ENCODE data around the gene VARS1.
"Not testable (repeated sequence)": the region's sequence is repeated elsewhere in the genome, so short reads cannot be mapped to it uniquely, and the experiment has no call there.

Gene VARS1

DNA sequence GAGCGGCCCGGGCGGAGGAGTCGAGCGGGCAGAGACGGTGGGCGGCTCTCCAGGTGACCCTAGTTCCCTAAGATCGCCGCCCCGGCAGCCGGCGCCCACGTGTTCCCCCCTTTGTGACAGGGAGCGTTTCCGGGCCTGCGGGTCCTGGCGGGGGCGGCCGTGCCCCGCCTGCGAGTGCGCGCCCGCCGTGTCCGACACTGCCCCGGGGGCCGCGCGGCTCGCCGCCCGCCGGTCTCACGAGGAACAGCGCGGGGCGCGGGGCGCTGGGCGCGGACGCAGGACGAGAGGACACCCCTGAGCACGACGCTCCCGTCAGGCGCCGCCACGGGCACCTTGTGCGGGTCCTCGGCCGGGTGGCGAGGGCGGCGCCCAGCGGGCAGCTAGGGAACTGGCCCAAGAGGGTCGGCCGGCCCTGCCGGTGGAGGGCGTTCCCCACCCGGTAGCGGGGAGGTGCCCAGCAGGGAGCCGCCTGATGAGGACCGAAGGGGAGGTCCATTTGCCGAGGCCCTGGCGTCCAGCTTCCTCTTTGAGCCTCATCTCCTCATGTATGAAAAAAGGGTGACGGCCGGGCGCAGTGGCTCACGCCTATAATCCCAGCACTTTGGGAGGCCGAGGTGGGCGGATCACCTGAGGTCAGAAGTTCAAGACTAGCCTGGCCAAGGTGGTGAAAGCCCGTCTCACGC is at the start of gene VARS1:
Gene VARS1 (minus strand): TSS at position 137 of the 683 bp plus-strand sequence. CDS start 535 bp downstream, outside the sequence.
- DNase-seq (ENCODE audit: low spot score), result peak; percentile 99

DNA sequence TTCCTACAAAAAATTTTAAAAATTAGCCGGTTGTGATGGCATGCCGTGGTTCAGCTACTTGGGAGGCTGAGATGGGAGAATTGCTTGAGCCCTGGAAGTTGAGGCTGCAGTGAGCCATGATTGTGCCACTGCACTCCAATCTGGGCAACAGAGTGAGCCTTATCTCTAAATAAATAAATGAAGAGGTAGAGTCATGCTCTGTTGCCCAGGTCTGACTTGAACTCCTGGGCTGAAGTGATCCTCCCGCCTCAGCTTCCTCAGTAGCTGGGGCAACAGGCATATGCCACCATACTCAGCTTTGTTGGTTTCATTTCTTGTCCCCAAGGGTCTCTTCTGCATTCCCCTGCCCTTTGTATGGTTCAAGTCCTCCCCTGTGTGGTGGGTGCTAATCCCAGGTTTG is 49.0 kb upstream of the VARS1 start:
- DNase-seq (ENCODE audit: low spot score), result no peak

DNA sequence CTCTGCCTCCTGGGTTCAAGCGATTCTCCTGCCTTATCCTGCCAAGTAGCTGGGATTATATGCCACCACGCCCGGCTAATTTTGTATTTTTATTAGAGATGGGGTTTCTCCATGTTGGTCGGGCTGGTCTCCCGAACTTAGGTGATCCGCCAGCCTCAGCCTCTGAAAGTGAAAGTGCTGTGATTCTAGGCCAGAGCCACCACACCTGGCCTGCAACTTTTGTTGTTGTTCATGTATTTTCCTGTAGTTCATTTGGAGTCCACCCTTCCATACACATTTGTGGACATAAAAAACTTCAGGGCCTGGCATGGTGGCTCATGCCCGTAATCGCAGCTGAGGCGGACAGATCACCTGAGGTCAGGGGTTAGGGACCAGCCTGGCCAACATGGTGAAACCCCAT is 46.5 kb upstream of the VARS1 start:
- no peak for DNase-seq (ENCODE audit: low spot score)

DNA sequence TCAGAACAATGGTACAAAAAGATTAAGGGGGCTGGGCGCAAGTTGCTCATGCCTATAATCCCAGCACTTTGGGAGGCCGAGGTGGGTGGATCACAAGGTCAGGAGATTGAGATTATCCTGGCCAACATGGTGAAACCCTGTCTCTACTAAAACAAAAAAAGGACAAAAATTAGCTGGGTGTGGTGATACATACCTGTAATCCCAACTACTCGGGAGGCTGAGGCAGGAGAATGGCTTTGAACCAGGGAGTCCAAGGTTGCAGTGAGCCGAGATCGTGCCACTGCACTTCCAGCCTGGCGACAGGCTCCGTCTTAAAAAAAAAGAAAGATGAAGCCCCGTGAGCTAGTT is 44.2 kb upstream of the VARS1 start:
- not testable (repeated sequence) for DNase-seq (ENCODE audit: low spot score)

DNA sequence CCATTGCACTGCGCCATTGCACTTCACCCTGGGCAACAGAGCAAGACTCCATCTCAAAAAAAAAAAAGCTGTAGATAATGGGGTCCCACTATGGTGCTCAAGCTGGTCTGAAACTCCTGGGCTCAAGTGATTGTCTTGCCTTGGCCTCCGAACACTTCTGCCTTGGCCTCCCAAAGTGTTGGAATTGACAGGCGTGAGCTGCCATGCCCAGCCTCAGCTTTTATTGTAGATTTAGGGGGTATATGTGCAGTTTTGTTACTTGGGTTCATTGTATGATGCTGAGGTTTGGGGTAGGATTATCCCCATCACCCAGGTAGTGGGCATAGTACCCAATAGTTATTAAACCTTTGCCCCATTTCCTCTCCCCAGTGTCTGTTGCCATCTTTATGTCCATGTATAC is 43.4 kb upstream of the VARS1 start:
- no peak for DNase-seq (ENCODE audit: low spot score)

DNA sequence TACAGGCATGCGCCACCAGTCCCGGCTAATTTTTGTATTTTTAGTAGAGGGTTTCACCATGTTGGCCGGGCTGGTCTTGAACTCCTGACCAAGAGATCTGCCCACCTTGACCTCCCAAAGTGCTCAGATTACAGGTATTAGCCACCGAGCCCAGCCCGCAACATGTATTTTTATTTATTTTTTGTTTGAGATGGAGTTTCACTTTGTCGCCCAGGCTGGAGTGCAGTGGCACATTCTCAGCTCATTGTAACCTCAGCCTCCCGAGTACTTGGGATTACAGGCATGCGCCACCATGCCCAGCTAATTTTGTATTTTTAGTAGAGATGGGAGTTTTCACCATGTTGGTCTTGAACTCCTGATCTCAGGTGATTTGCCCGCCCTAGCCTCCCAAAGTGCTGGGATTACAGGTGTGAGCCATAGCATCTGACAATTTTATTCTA is 42.6 kb upstream of the VARS1 start:
- DNase-seq (ENCODE audit: low spot score), result not testable (repeated sequence)

DNA sequence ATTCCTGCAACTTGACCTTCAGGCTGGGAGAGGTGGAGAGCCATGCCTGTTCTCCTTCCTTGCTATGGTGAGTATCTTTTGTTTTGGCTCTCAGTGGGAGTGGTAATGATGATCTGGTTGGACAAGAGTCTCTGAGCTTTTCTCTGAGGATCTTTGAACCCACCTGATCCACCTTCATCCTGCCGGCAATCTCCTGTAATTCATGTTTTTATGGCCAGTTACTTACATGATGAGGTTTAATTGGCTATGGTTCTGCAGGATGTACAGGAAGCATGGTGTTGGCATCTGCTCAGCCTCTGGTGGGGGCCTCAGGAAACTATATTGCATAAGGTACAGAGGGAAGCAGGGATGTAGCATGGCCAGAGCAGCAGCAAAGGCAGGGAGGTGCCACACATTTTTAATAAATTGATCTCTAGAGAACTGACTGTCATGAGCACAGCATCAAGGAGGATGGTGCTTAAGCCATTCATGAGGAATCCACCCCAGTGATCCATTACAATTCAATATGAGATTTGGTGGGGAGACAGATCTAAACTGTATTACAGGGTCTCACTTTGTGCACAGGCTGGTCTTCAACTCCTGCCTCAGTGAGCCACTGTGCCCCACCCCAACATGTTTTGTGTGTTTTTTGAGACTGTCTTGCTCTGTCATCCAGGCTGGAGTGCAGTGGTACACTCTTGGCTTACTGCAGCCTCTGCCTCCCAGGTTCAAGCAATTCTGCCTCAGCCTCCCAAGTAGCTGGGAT is 42.0 kb upstream of the VARS1 start:
- DNase-seq (ENCODE audit: low spot score), result no peak

DNA sequence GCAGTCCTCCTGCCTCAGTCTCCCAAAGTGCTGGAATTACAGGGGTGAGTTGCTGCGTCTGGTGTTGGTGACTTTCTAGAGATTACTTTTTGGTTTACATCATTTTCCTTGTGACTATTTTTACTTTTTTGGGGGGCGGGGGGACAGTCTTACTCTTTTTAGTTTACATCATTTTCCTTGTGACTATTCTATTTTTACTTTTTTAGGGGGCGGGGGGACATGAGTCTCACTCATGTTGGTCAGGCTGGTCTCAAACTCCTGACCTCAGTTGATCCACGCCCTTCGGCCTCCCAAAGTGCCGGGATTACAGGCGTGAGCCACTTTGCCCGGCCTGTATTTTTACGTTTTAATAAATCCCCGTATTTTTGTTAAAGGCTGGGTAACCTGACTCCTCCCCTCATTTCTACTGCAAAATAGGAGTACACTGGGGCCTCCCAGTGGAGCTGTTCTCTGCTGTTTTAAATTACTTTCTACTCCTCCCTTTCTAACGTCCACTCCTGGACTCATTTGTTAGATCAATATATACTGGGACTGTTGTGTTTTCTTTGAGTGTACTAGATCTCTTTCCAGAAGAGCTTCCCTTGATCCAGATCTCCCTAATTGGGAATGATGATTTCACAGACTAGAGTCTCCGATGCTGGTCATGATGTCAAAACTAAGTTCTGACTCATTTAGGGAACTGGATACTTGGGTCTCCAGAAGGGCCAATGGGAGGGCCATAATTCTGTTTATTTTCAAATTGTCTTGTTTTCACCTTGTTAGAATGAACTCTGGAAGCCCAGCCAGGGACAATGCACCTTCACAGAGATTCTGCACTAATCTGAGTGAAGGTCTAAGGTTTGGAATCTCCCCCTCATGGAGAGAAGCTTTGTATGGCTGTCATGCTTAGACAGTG is 41.2 kb upstream of the VARS1 start:
- no peak for DNase-seq (ENCODE audit: low spot score)

DNA sequence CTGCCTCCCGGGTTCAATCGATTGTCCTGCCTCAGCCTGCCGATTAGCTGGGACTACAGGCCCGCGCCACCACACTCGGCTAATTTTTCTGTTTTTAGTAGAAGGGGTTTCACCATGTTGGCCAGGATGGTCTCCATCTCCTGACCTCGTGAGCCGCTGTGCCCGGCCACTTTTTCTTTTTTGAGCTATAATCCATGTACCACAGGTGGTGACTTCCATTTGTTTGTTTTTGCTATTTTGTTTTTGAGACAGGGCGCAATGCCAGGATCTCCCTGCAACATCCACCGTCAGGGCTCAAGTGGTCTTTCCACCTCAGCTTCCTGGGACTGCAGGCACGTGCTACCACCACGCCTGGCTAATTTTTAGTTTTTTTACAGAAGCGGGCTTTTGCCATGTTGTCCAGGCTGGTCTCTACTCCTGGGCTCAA is 40.5 kb upstream of the VARS1 start:
- no peak for DNase-seq (ENCODE audit: low spot score)

DNA sequence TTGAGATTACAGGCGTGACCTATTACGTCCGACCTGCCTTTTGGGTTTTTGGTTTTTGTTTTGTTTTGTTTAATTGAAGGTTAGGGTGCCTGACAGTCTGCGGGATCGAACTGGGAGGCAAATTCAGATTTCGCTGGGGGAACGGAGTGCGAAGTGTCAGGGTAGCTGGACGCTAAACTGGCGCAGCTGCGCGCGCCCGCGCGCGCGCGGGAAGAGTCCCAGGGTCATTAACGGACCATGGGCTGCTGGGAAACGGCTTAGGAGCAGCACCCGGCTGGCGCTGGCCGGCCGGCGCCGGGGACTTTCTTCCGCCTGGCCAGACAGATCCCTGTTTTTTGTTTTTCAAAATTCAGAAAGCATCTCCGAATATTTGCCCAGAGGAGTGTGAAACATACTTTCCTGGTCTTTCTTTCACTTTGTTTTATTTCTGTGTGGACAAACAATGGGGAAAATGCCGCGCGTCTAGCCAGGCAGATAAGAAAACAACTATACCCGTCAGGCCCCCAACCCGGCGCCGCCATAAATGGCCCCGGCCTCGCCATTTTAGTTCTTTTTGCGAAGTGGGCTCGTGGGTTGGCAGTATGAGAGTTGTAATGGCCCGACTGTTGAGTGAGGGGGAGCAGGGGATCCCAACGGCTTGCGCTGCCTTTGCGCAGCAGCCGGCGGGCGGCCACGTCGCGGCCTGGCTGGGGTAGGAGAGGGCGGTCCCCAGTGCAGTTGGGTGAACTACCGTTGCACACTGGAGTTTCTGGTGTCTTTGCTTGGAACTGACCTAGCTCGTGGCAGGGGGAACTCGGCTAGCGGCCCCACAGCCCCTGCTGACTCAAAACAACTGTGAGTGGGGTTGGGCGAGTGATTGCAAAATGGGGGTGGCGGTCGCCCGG is 39.1 kb upstream of the VARS1 start:
- DNase-seq (ENCODE audit: low spot score), result peak; percentile 89

DNA sequence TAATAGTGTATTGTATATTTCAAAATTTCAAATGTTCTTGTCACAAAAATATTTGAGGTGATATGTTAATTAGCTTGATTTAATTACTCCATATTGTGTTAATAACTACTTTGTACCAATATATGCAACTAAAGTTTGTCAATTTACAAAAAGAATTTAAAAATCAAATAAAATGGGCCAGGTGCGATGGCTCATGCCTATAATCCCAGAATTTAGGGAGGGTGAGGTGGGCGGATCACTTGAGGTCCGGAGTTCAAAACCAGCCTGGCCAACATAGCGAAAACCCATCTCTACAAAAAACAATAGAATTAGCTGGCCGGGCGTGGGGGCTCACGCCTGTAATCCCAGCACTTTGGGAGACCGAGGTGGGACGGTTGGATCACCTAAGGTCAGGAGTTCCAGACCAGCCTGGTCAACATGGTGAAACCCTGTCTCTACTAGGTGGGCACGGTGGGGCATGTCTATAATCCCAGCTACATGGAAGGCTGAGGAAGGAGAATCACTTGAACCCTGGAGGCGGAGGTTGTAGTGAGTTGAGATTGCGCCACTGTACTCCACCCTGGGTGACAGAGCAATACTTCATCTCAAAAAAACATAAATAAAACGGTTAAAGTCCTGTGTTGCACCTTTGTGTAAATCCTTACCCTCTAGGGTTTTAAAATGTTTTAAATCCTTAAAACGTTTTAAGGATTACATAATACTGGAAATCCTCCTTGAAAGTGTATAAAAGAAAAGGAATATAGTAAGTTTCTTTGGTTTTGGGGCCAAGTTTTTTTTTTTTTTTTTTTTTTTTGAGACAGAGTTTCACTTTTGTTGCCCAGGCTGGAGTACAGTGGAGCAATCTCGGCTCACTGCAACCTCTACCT is 36.0 kb upstream of the VARS1 start:
- no peak for DNase-seq (ENCODE audit: low spot score)

DNA sequence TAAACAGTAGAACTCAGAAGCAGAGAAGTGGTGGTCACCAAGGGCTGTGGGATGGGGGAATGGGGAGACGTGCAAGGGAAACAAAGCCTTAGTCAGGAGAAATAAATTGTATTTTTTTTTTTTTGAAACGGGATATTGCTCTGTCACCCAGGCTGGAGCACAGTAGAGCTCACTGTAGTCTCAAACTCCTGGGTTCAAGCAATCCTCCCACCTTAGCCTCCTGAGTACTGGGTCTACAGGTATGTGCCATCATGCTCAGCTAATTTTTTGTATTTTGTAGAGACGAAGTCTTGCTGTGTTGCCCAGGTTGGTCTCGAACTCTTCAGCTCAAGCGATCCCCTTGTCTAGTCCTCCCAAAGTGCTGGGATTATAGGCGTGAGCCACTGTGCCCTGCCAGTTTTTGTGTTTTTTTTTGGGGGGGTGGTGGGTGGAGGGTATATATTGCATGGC is 35.4 kb upstream of the VARS1 start:
- no peak for DNase-seq (ENCODE audit: low spot score)

DNA sequence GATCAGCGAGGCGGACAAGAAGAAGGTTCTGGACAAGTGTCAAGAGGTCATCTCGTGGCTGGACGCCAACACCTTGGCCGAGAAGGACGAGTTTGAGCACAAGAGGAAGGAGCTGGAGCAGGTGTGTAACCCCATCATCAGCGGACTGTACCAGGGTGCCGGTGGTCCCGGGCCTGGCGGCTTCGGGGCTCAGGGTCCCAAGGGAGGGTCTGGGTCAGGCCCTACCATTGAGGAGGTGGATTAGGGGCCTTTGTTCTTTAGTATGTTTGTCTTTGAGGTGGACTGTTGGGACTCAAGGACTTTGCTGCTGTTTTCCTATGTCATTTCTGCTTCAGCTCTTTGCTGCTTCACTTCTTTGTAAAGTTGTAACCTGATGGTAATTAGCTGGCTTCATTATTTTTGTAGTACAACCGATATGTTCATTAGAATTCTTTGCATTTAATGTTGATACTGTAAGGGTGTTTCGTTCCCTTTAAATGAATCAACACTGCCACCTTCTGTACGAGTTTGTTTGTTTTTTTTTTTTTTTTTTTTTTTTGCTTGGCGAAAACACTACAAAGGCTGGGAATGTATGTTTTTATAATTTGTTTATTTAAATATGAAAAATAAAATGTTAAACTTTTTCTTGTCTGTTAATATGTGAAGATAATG is 34.2 kb upstream of the VARS1 start:
- no peak for DNase-seq (ENCODE audit: low spot score)

DNA sequence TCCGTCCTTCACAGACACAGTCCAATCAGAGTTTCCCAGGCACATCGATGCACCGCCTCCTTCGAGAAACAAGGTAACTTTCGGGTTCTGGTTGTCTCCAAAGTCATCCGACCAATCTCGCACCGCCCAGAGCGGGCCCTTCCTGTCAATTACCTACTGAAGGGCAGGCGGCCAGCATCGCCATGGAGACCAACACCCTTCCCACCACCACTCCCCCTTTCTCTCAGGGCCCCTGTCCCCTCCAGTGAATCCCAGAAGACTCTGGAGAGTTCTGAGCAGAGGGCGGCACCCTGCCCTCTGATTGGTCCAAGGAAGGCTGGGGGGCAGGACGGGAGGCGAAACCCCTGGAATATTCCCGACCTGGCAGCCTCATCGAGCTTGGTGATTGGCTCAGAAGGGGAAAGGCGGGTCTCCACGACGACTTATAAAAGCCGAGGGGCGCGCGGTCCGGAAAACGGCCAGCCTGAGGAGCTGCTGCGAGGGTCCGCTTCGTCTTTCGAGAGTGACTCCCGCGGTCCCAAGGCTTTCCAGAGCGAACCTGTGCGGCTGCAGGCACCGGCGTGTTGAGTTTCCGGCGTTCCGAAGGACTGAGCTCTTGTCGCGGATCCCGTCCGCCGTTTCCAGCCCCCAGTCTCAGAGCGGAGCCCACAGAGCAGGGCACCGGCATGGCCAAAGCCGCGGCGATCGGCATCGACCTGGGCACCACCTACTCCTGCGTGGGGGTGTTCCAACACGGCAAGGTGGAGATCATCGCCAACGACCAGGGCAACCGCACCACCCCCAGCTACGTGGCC is 31.9 kb upstream of the VARS1 start, which contains the start of gene HSPA1B:
Gene HSPA1B (plus strand): TSS at position 453 of the 794 bp plus-strand sequence. CDS start 213 bp downstream, at position 666.
- peak; percentile 96 for DNase-seq (ENCODE audit: low spot score)

DNA sequence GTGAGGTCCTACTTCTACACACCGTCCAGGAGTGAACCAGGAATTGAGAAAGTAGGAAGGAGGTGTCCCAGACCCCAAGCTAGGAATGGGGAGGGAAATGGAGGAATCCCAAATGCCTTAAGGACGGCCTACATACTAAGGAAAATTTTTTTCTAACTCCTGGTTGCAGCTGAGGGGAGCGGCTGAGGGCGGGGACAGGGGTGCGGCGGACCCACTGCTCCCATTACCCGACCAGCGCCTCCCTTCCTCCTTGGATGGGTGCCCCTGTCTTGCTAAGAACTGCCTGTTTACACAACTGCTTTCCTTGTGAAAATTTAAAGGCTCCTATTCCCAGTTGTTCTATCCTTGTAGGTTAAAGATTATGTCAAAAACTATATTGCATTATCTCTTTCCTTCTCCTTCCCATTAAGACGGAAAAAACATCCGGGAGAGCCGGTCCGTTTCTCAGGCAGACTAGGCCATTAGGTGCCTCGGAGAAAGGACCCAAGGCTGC is 31.3 kb upstream of the VARS1 start:
- peak; percentile 49 for DNase-seq (ENCODE audit: low spot score)

DNA sequence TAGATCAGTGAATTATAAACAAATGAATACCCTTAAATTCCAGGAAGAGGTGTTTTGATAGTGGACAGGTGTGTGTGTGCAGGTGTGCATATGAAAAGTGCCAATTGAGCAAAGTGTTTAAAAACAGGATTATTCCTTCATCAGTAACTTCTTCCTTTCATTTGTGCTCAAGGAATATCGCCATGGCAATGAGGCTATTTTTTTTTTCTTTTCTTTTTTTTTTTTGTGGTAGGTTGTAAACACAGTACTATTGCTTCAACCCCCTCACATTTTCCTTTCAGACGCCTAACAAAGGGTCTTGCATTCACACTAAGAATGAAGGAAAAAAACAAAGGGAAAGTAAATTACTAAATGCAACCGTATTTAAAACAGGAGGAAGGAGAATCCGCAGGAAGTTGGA is 30.0 kb upstream of the VARS1 start:
- DNase-seq (ENCODE audit: low spot score), result no peak

DNA sequence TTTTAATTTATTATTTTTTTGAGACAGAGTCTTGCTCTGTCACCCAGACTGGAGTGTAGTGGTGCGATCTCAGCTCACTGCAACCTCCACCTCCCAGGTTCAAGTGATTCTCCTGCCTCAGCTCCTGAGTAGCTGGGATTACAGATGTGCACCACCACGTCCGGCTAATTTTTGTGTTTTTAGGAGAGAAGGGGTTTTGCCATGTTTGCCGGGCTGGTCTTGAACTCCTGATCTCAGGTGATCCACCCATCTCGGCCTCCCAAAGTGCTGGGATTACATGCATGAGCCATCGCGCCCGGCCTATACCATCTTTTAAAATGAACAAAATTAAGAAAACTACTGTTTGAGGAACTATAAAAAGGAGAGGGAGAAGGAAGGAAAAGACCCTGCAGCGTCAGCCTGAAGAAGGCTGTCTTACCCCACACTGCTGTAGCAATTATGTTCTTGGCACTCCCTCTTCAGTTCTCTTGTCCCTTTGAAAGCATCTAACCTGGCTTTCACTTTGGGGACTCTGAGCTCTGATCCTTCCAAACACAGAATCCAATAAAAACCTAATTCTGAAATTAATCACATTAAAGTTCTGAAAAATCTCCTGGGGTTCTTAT is 28.1 kb upstream of the VARS1 start:
- not testable (repeated sequence) for DNase-seq (ENCODE audit: low spot score)

Data from iPS-NIHi11 (cell line).